ENCODE data around the gene TMEM220.

GRCh38 chr17:10735821-10736220, 6.0 kb upstream of the TMEM220 start:
- no peak for TF ChIP-seq RAD21 (IDR thresholded peaks at IDR 0.05; ENCODE audit: low read depth)
- TF ChIP-seq EP300 (IDR thresholded peaks at IDR 0.05; ENCODE audit: borderline replicate concordance): no peak
- no peak for TF ChIP-seq CEBPB (IDR thresholded peaks at IDR 0.05)
- TF ChIP-seq TCF12 (IDR thresholded peaks at IDR 0.05; ENCODE audit: low read depth): no peak
- no peak for TF ChIP-seq REST (IDR thresholded peaks at IDR 0.05; ENCODE audit: low read depth)
- no peak for TF ChIP-seq MAX (IDR thresholded peaks at IDR 0.05)
- no peak for TF ChIP-seq NFIC (IDR thresholded peaks at IDR 0.05)
- no peak for TF ChIP-seq FOXM1 (IDR thresholded peaks at IDR 0.05; ENCODE audit: borderline replicate concordance, low read depth)
- no peak for TF ChIP-seq TAF1 (IDR thresholded peaks at IDR 0.05; ENCODE audit: low read depth)
- no peak for TF ChIP-seq ZBTB7A (IDR thresholded peaks at IDR 0.05; ENCODE audit: low read depth)
